Subcutaneous adipose tissue (tissue), 4 donors: ENCODE data around the gene TMEM129. TPM values are rescaled to one million over a fixed set of nuclear protein-coding genes. Genes with fewer than 3 reads are reported as not detected.

Source experiments
- CTCF ChIP-seq: fragments of 450-650 bp; IDR thresholded peaks from one replicate; pipeline ENCODE4 v1.5.1; 2016; ENCODE audit warnings: low read depth, mild to moderate bottlenecking, control low read depth, antibody characterized with exemption, moderate library complexity
- total RNA-seq, 4 donors: library from RNA; depleted of rRNA; stranded (reverse); fragments of >200 nt; gene quantifications; one replicate each; pipeline ENCODE4 v1.1.0, GENCODE V29; 2016

The TMEM129 gene
- total RNA-seq, 4 donors from 2014 or later: 21.0 to 65.4 (median 30.4) TPM

- TF ChIP-seq CTCF: no peak
These were observed 44.3 kb downstream of the TMEM129 start for GRCh38 chr4:1676605-1677525.

DNA sequence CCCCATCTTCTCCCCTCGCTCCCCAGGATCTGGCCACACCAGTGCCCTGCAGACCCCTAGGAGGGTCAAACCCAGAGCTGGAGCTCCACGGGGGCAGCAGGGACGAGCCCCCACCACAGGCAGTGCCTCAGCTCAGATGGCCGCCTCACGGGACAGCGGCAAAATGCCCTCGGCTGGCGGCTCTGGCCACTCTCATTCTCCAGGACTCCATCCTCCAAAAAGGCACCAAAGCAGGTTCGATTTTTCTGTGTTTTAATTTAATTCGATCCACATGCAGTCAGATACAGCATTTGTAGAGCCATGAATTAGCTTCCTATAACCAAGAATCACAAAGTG, 45.4 kb downstream of the TMEM129 start:
- no peak for TF ChIP-seq CTCF

DNA sequence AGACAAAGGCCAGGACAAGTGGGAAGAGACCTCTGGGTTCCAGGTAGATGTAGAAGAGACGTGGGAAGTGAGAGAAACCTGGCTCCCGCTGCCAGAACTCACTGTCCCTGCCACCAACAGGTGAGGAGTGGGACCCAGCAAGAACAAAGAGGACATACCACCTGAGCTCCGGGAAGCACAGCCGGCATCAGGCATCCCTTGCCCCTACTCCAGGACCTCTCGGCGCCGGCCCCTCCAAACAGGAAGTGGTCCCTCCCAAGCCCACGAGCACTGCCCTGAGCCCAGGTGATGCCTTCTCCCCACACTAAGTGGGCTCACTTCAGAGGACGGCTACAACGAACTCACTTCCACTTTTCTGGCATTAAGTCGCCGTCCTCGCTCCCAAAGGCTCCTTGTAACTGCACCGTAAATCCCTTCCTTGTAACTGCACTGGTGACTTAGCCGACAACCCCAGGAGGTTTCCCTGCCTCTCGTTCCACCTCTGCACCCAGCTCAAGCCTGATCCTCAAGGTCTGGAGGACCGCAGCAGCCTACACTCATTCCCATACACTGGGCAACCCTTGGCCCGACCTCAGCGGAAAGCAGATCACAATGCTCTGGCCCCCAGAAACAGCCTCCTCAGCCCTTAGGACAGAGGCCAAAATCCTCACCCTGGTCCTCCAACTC, 45.9 kb downstream of the TMEM129 start:
- no peak for TF ChIP-seq CTCF

- TF ChIP-seq CTCF: no peak
These were observed 46.4 kb downstream of the TMEM129 start for GRCh38 chr4:1674682-1675081.

- TF ChIP-seq CTCF: no peak
These were observed 47.5 kb downstream of the TMEM129 start for GRCh38 chr4:1673671-1674070.

DNA sequence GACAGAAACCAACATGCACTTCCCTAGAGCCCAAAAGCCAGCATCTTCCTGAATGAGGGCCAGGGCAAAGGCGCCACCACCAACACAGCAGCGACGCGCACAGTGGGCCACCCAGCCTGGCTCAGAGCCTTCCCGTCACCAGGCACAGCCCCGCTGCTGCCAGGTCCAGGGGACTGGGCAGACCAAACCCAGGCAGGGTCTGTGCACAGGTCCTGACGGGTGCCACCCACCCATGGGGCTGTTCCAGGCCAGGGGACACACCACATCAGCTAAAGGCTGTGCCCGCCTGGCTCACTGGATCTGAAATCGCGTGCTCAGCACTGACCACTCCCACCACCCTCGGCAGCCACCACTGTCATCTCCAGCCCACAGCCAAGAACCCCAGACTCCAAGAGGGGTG, 50.8 kb downstream of the TMEM129 start:
- no peak for TF ChIP-seq CTCF

DNA sequence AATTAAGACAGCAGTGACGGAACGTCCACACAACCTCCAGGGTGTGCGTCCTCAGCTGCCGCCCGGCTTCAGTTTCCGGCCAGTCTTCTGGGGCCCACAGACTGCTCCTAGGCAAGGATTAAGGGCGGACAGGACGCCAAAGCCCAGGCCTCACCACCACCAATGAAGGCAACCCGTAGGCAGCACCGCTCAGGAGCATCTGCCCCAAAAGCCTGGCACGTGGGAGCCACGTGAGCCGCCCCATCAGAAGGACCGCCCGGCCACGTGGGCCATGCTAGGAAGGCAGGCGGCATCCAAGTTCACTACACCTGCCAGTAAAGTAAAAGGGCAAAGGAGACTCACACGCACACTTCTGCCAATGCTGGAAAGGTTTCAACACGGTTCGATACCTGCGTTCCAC, 51.3 kb downstream of the TMEM129 start:
- no peak for TF ChIP-seq CTCF
